ES-I3 (cell line): ENCODE results near the gene OPN1LW.

Experiments
- H3K36me3 ChIP-seq: 2 replicates; pipeline ENCODE4 v1.6.1; 2013; ENCODE audit warnings: mild to moderate bottlenecking, low read length, control low read depth, moderate library complexity; ENCODE audit not compliant: insufficient read depth
- H3K4me1 ChIP-seq: 2 replicates; pipeline ENCODE4 v1.6.1; 2013; ENCODE audit warnings: mild to moderate bottlenecking, control low read depth, low read length; ENCODE audit not compliant: insufficient read depth
- H3K9ac ChIP-seq: 2 replicates; pipeline ENCODE4 v1.6.1; 2013; ENCODE audit warnings: low read depth, mild to moderate bottlenecking, low read length, moderate library complexity
- H3K9me3 ChIP-seq: 2 replicates; pipeline ENCODE4 v1.6.1; 2013; ENCODE audit warnings: mild to moderate bottlenecking, low read length, moderate library complexity; ENCODE audit not compliant: control insufficient read depth, insufficient read depth

The OPN1LW gene

GRCh38 chrX:154121207-154121606 lies 22.8 kb upstream of the OPN1LW start:
- Histone ChIP-seq H3K36me3 (no peaks in the 10 kb centered on the region), H3K4me1 (no peaks in the 10 kb centered on the region; the same call in 1 of the 2 replicates), H3K9me3 (no peaks in the 10 kb centered on the region), H3K9ac (no peak overlapping the region)

GRCh38 chrX:154121961-154122360 lies 22.1 kb upstream of the OPN1LW start:
- Histone ChIP-seq H3K36me3 (no peaks in the 10 kb centered on the region), H3K9ac (no peak overlapping the region), H3K9me3 (no peaks in the 10 kb centered on the region)

GRCh38 chrX:154123241-154124219 lies 20.5 kb upstream of the OPN1LW start:
- Histone ChIP-seq H3K9ac (no peak overlapping the region), H3K9me3 (no peaks in the 10 kb centered on the region), H3K4me1 (no peaks in the 10 kb centered on the region; the same call in 1 of the 2 replicates), H3K36me3 (no peaks in the 10 kb centered on the region)

More at GRCh38 chrX:154121961-154122360, 22.1 kb upstream of the OPN1LW start:
- H3K4me1 ChIP-seq: no peaks in the 10 kb centered on the region; the same call in 1 of the 2 replicates

GRCh38 chrX:154125391-154126040 lies 18.5 kb upstream of the OPN1LW start:
- Histone ChIP-seq H3K36me3 (no peaks in the 10 kb centered on the region), H3K4me1 (no peaks in the 10 kb centered on the region; the same call in 1 of the 2 replicates), H3K9ac (no peak overlapping the region), H3K9me3 (no peaks in the 10 kb centered on the region)

- Histone ChIP-seq H3K4me1 (no peaks in the 10 kb centered on the region; the same call in 1 of the 2 replicates), H3K9ac (no peak overlapping the region), H3K9me3 (no peaks in the 10 kb centered on the region), H3K36me3 (no peaks in the 10 kb centered on the region)
These were observed 17.9 kb upstream of the OPN1LW start for GRCh38 chrX:154126101-154126500.

- Histone ChIP-seq H3K9ac (no peak overlapping the region), H3K4me1 (no peaks in the 10 kb centered on the region; the same call in 1 of the 2 replicates), H3K36me3 (no peaks in the 10 kb centered on the region), H3K9me3 (no peaks in the 10 kb centered on the region)
These were observed 12.1 kb upstream of the OPN1LW start for GRCh38 chrX:154131955-154132354.

GRCh38 chrX:154132366-154132765 lies 11.7 kb upstream of the OPN1LW start:
- Histone ChIP-seq H3K9me3 (no peaks in the 10 kb centered on the region), H3K9ac (no peak overlapping the region), H3K36me3 (no peaks in the 10 kb centered on the region), H3K4me1 (no peaks in the 10 kb centered on the region; the same call in 1 of the 2 replicates)

- Histone ChIP-seq H3K9me3 (no peaks in the 10 kb centered on the region), H3K36me3 (no peaks in the 10 kb centered on the region), H3K9ac (no peak overlapping the region), H3K4me1 (no peaks in the 10 kb centered on the region; the same call in 1 of the 2 replicates)
These were observed 8.4 kb upstream of the OPN1LW start for GRCh38 chrX:154135458-154136229.

GRCh38 chrX:154136627-154137161 lies 7.3 kb upstream of the OPN1LW start:
- no peaks in the 10 kb centered on the region for H3K36me3 ChIP-seq
- no peaks in the 10 kb centered on the region; the same call in 1 of the 2 replicates for H3K4me1 ChIP-seq
- H3K9ac ChIP-seq: peak overlapping the region; percentile 51; the same call in 1 of the 2 replicates
- H3K9me3 ChIP-seq: no peaks in the 10 kb centered on the region

GRCh38 chrX:154138857-154139256 lies 5.2 kb upstream of the OPN1LW start:
- Histone ChIP-seq H3K4me1 (no peaks in the 10 kb centered on the region; the same call in 1 of the 2 replicates), H3K9ac (no peak overlapping the region), H3K9me3 (no peaks in the 10 kb centered on the region), H3K36me3 (no peaks in the 10 kb centered on the region)

GRCh38 chrX:154140206-154140605 lies 3.8 kb upstream of the OPN1LW start:
- Histone ChIP-seq H3K4me1 (no peaks in the 10 kb centered on the region; the same call in 1 of the 2 replicates), H3K9me3 (no peaks in the 10 kb centered on the region), H3K9ac (no peak overlapping the region), H3K36me3 (no peaks in the 10 kb centered on the region)

GRCh38 chrX:154140742-154141141 lies 3.3 kb upstream of the OPN1LW start:
- Histone ChIP-seq H3K9me3 (no peaks in the 10 kb centered on the region), H3K36me3 (no peaks in the 10 kb centered on the region), H3K4me1 (no peaks in the 10 kb centered on the region; the same call in 1 of the 2 replicates), H3K9ac (no peak overlapping the region)

GRCh38 chrX:154142386-154142785 lies 1.7 kb upstream of the OPN1LW start:
- Histone ChIP-seq H3K36me3 (no peaks in the 10 kb centered on the region), H3K9ac (no peak overlapping the region), H3K4me1 (no peaks in the 10 kb centered on the region), H3K9me3 (no peaks in the 10 kb centered on the region)
